ENCODE data around the gene CDC42SE2.
"Not testable (repeated sequence)": the region's sequence is repeated elsewhere in the genome, so short reads cannot be mapped to it uniquely, and the experiment has no call there.

The CDC42SE2 gene

GRCh38 chr5:131252824-131253171 is 11.1 kb upstream of the CDC42SE2 start:
- peak; percentile 77 to 81 for DNase-seq

- peak in 1 of 2 experiments; percentile 53 for DNase-seq
Measured at GRCh38 chr5:131254025-131254424, 9.8 kb upstream of the CDC42SE2 start.

GRCh38 chr5:131254741-131255140 is 9.1 kb upstream of the CDC42SE2 start:
- no peak for DNase-seq

GRCh38 chr5:131256507-131256823 is 7.4 kb upstream of the CDC42SE2 start:
- DNase-seq, result no peak

- no peak for DNase-seq
Measured at GRCh38 chr5:131258733-131259132, 5.1 kb upstream of the CDC42SE2 start.

GRCh38 chr5:131259326-131259725 is 4.5 kb upstream of the CDC42SE2 start:
- DNase-seq, result no peak

- DNase-seq, result no peak
Measured at GRCh38 chr5:131260895-131261294, 3.0 kb upstream of the CDC42SE2 start.

- no peak for DNase-seq
Measured at GRCh38 chr5:131261483-131261882, 2.4 kb upstream of the CDC42SE2 start.

- DNase-seq, result no peak
Measured at GRCh38 chr5:131262953-131263541, 806 bp upstream of the CDC42SE2 start.

GRCh38 chr5:131264451-131265099 is 722 bp downstream of the CDC42SE2 start:
- peak; percentile 66 to 70 for DNase-seq

GRCh38 chr5:131265311-131265803 is 1.5 kb downstream of the CDC42SE2 start:
- DNase-seq, result no peak

GRCh38 chr5:131266370-131267060 is 2.7 kb downstream of the CDC42SE2 start:
- DNase-seq, result peak in 1 of 2 experiments; percentile 56

GRCh38 chr5:131268758-131269370 is 5.0 kb downstream of the CDC42SE2 start:
- DNase-seq, result no peak

GRCh38 chr5:131270809-131271208 is 7.0 kb downstream of the CDC42SE2 start:
- no peak for DNase-seq

- not testable (repeated sequence) for DNase-seq
Measured at GRCh38 chr5:131271888-131272287, 8.0 kb downstream of the CDC42SE2 start.

GRCh38 chr5:131272307-131272706 is 8.5 kb downstream of the CDC42SE2 start:
- DNase-seq, result no peak

- no peak for DNase-seq
Measured at GRCh38 chr5:131272724-131273123, 8.9 kb downstream of the CDC42SE2 start.

- DNase-seq, result peak in 1 of 2 experiments; percentile 19
Measured at GRCh38 chr5:131274326-131275063, 10.6 kb downstream of the CDC42SE2 start.

- DNase-seq, result no peak
Measured at GRCh38 chr5:131276072-131276471, 12.2 kb downstream of the CDC42SE2 start.

GRCh38 chr5:131277447-131277846 is 13.6 kb downstream of the CDC42SE2 start:
- DNase-seq, result no peak

- DNase-seq, result no peak
Measured at GRCh38 chr5:131277875-131278740, 14.3 kb downstream of the CDC42SE2 start.

- DNase-seq, result not testable (repeated sequence)
Measured at GRCh38 chr5:131278741-131279124, 14.9 kb downstream of the CDC42SE2 start.

All from activated T-cell treated with anti-CD3 and anti-CD28 coated beads, Interleukin-2, amount 50 U/mL, for 48 hours (primary cell).